Endothelial cell of umbilical vein (primary cell): ENCODE measurements around the gene C16orf90. TPM values are rescaled to one million over a fixed set of nuclear protein-coding genes. Genes with fewer than 3 reads are reported as not detected.

Experiments used
- BruUV-seq: library from RNA; stranded (reverse); fragments of 400-500 nt; replicated peaks from 2 replicates; lab custom pipeline; 2021; lab: Mats Ljungman, UMichigan
- CTCF ChIA-PET: fragments of 300-600, 350-600 bp; sonication (Branson Sonifier 250); formaldehyde crosslinking; loops from one replicate; lab custom pipeline; 2021; ENCODE audit warnings: antibody characterized with exemption, inconsistent platforms; lab: Charles Lee
- POLR2A ChIA-PET: fragments of 300-600, 350-600 bp; sonication (Branson Sonifier 250); formaldehyde crosslinking; loops from one replicate; lab custom pipeline; 2021; ENCODE audit warnings: antibody characterized with exemption, inconsistent platforms; lab: Charles Lee
- DNase-seq: peaks from one replicate; pipeline ENCODE4 v3.0.0-alpha.2; 2011; ENCODE audit warnings: low read depth, low spot score
- FAIRE-seq: peaks from 2 replicates; lab custom pipeline; 2011; peaks lifted over from hg19 to GRCh38; lab: Jason Lieb, UNC
- H2AFZ ChIP-seq: 2 replicates; pipeline ENCODE4 v1.6.0; 2012; ENCODE audit warnings: low read depth, low read length, control low read depth, inconsistent platforms
- H3K27ac ChIP-seq: 2 replicates; pipeline ENCODE4 v1.5.1; 2011; ENCODE audit warnings: low read depth, mild to moderate bottlenecking, control low read depth, low read length, moderate library complexity; ENCODE audit not compliant: insufficient read depth
- H3K27me3 ChIP-seq, 2 experiments: 2 replicates each; pipeline versions ENCODE4 v1.6.0 to v1.6.1; 2011; ENCODE audit warnings: low read length in 2 of 2, mixed read lengths in 1 of 2; ENCODE audit not compliant: control insufficient read depth in 2 of 2, insufficient read depth in 2 of 2
- H3K36me3 ChIP-seq, 2 experiments: 2 replicates in 1 of 2; 3 replicates in 1 of 2; pipeline ENCODE4 v1.5.1; 2011; ENCODE audit warnings: low read length in 2 of 2, mild to moderate bottlenecking in 1 of 2, moderate library complexity in 1 of 2; ENCODE audit not compliant: control insufficient read depth in 2 of 2, insufficient read depth in 2 of 2; ENCODE audit errors: extremely low read depth in 1 of 2
- H3K4me1 ChIP-seq: 3 replicates; pipeline ENCODE4 v1.5.1; 2011; ENCODE audit warnings: mild to moderate bottlenecking, low read length; ENCODE audit not compliant: control insufficient read depth, insufficient read depth; ENCODE audit errors: extremely low read depth
- H3K4me2 ChIP-seq: 2 replicates; pipeline ENCODE4 v1.6.1; 2011; ENCODE audit warnings: low read length, control low read depth, mixed read lengths; ENCODE audit not compliant: insufficient read depth
- H3K4me3 ChIP-seq, 3 experiments: fragments of 200-600 bp in 1 of 3; sonication (generic), shearing (Covaris generic) in 1 of 3; replicated peaks in 1 of 3; 2 replicates each; pipeline ENCODE4 v1.5.1; 2011 to 2016; ENCODE audit warnings: control low read depth in 3 of 3, low read length in 3 of 3, mild to moderate bottlenecking in 2 of 3, inconsistent platforms in 1 of 3, low read depth in 1 of 3, moderate library complexity in 1 of 3; ENCODE audit not compliant: insufficient read depth in 1 of 3
- H3K79me2 ChIP-seq: 2 replicates; pipeline ENCODE4 v1.6.0; 2012; ENCODE audit warnings: low read length, inconsistent platforms; ENCODE audit not compliant: control insufficient read depth, insufficient read depth
- H3K9ac ChIP-seq: replicated peaks from 2 replicates; pipeline ENCODE3; 2011; ENCODE audit warnings: low read length, control low read depth; ENCODE audit not compliant: insufficient read depth; ENCODE audit errors: extremely low read depth
- H3K9me1 ChIP-seq: replicated peaks from 3 replicates; pipeline ENCODE4 v1.6.0; 2011; ENCODE audit warnings: mild to moderate bottlenecking, low read length; ENCODE audit not compliant: control insufficient read depth, insufficient read depth; ENCODE audit errors: extremely low read depth
- H3K9me3 ChIP-seq: replicated peaks from 2 replicates; pipeline ENCODE4 v1.5.1; 2012; ENCODE audit warnings: low read length, inconsistent platforms; ENCODE audit not compliant: control insufficient read depth, insufficient read depth
- H4K20me1 ChIP-seq: replicated peaks from 2 replicates; pipeline ENCODE3; 2011; ENCODE audit warnings: mild to moderate bottlenecking, low read length; ENCODE audit not compliant: control insufficient read depth, insufficient read depth; ENCODE audit errors: extremely low read depth
- CTCF ChIP-seq, 2 donors: IDR thresholded peaks; 1 replicate in 1 of 2; 2 replicates in 1 of 2; pipeline ENCODE4 v1.5.1; 2011; ENCODE audit warnings: low read length in 2 of 2, mild to moderate bottlenecking in 2 of 2, moderate library complexity in 2 of 2, control low read depth in 1 of 2, inconsistent platforms in 1 of 2, low read depth in 1 of 2; ENCODE audit not compliant: insufficient read depth in 1 of 2; ENCODE audit errors: extremely low read depth in 1 of 2
- EZH2 ChIP-seq: IDR thresholded peaks from 2 replicates; pipeline ENCODE4 v1.6.1; 2012; ENCODE audit warnings: borderline replicate concordance, low read depth, mild to moderate bottlenecking, moderate library complexity, low read length, inconsistent platforms; ENCODE audit not compliant: severe bottlenecking
- FOS ChIP-seq: IDR thresholded peaks from 2 replicates; pipeline ENCODE4 v1.6.1; 2011; ENCODE audit warnings: mild to moderate bottlenecking, low read length, moderate library complexity, borderline replicate concordance; ENCODE audit not compliant: insufficient read depth
- GATA2 ChIP-seq: IDR thresholded peaks from 2 replicates; pipeline ENCODE4 v1.7.0; 2011; ENCODE audit warnings: low read depth, mild to moderate bottlenecking, moderate library complexity, mixed read lengths, low read length; ENCODE audit not compliant: insufficient read length, insufficient read depth
- JUN ChIP-seq: IDR thresholded peaks from 2 replicates; pipeline ENCODE4 v1.6.1; 2011; ENCODE audit warnings: borderline replicate concordance, low read depth; ENCODE audit not compliant: insufficient read length, insufficient read depth
- MAX ChIP-seq: IDR thresholded peaks from 2 replicates; pipeline ENCODE4 v1.6.1; 2011; ENCODE audit not compliant: insufficient read depth, insufficient read length
- MYC ChIP-seq: IDR thresholded peaks from one replicate; pipeline ENCODE4 v1.6.1; 2011; ENCODE audit warnings: mild to moderate bottlenecking, low read depth, low read length
- POLR2A ChIP-seq: IDR thresholded peaks from 2 replicates; pipeline ENCODE4 v1.6.1; 2012; ENCODE audit warnings: low read depth, mild to moderate bottlenecking, control low read depth, low read length
- POLR2AphosphoS5 ChIP-seq: IDR thresholded peaks from 2 replicates; pipeline ENCODE4 v1.6.1; 2012; ENCODE audit warnings: low read depth, mild to moderate bottlenecking, control low read depth, low read length, moderate library complexity; ENCODE audit not compliant: insufficient read depth
- dilution Hi-C: fragments of 300-500 bp; cut with MboI; formaldehyde crosslinking; loops from one replicate; pipeline ENCODE4 v1.15.0; 2019; ENCODE audit warnings: low sequenced_read_pairs; ENCODE audit not compliant: extremely low pct_ligation_motif_present
- intact Hi-C: fragments of 100-400 bp; cut with micrococcal nuclease; formaldehyde crosslinking; loops from one replicate; pipeline ENCODE4 v1.10.0; 2022
- polyA plus RNA-seq, 4 experiments: library from polyadenylated mRNA; depleted of rRNA in 3 of 4; stranded (reverse) in 3 of 4; unstranded in 1 of 4; fragments of >200 nt; gene quantifications; 2 replicates each; pipeline versions ENCODE4 v1.2.1 to v1.2.3, GENCODE V29; 2011 to 2012; ENCODE audit warnings: missing spikeins in 1 of 4
- total RNA-seq: library from RNA; stranded (reverse); gene quantifications from 2 replicates; pipeline ENCODE4 v1.2.3, GENCODE V29; 2021

The C16orf90 gene
- total and polyA plus RNA-seq, 2 donors (not counting 3 experiments of a cell fraction or from before 2014, with no cell fraction given) = not detected

GRCh38 chr16:3458852-3459361 lies 36.4 kb downstream of the C16orf90 start:
- Histone ChIP-seq H3K9me3 (no peaks in the 10 kb centered on the region), H3K27me3 (no peaks in the 10 kb centered on the region), H3K4me2 (peak overlapping the region; percentile 97), H3K36me3 (no peaks in the 10 kb centered on the region), H3K9me1 (no peaks in the 10 kb centered on the region), H4K20me1 (peaks cover 5% of the 10 kb centered on the region), H3K27ac (peak overlapping the region; percentile 50), H2AFZ (no peak overlapping the region), H3K9ac (peak overlapping the region; percentile 85), H3K79me2 (peaks cover 57% of the 10 kb centered on the region), H3K4me1 (peaks cover 27% of the 10 kb centered on the region), H3K4me3 (peak overlapping the region; percentile 47 to 76 (median 62))
- CTCF ChIA-PET = interaction anchor here (0.8 to 1.3 kb wide), 3 partner anchors 42 to 194 kb away, joined by 3 to 4 read pairs (median 3); partner anchors contain the start of gene CLUAP1
- POLR2A ChIA-PET = no interaction called here
- no peak for FAIRE-seq
- intact Hi-C loops (loop anchor here (2.0 to 5.0 kb wide), 2 partner anchors 176 to 277 kb away; partner anchors contain the start of gene ZNF263), dilution Hi-C loops (no loop called here)
- TF ChIP-seq POLR2AphosphoS5 (no peak), MAX (no peak), GATA2 (no peak), EZH2 (no peak), POLR2A (no peak), MYC (no peak), FOS (no peak), CTCF (IDR thresholded peaks at IDR 0.05; ENCODE audit: extremely low read depth in 1 of 2, insufficient read depth in 1 of 2, low read depth in 1 of 2, low read length in 2 of 2) (no peak), JUN (no peak)
- TSS peak; percentile 36 for BruUV-seq
- peak; percentile 41 for DNase-seq
